SKM-1 (cell line): ENCODE data around the gene FAM240A.
"Not testable (repeated sequence)": the region's sequence is repeated elsewhere in the genome, so short reads cannot be mapped to it uniquely, and the experiment has no call there.

Source experiments
- DNase-seq: peaks from one replicate; lab custom pipeline; 2025; ENCODE audit not compliant: unreplicated experiment; lab: John Stamatoyannopoulos, UW

The FAM240A gene

DNA sequence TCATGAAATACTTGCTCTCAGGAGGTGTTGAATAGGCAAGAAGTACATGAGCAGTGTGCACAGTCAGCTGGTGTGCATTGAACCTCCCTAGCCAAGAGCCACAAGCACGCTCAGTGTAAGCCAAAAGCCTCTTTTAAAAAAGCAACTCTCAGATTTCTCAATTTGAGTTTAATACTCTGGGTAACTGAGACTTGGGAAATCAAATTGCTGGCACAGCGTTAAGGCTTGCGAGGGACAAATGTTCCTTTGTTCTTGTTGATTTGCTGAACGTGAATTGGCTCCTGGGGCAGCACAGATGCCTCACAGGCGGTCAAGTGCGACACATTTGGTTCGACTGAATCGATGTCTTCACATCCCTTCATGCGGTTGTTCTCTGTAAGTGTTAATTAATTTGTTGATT, at the start of gene FAM240A:
TSS of gene FAM240A (plus strand) at position 202 of the 400 bp plus-strand sequence. CDS start at position 361, 159 bp downstream.
- DNase-seq, result no peak

DNA sequence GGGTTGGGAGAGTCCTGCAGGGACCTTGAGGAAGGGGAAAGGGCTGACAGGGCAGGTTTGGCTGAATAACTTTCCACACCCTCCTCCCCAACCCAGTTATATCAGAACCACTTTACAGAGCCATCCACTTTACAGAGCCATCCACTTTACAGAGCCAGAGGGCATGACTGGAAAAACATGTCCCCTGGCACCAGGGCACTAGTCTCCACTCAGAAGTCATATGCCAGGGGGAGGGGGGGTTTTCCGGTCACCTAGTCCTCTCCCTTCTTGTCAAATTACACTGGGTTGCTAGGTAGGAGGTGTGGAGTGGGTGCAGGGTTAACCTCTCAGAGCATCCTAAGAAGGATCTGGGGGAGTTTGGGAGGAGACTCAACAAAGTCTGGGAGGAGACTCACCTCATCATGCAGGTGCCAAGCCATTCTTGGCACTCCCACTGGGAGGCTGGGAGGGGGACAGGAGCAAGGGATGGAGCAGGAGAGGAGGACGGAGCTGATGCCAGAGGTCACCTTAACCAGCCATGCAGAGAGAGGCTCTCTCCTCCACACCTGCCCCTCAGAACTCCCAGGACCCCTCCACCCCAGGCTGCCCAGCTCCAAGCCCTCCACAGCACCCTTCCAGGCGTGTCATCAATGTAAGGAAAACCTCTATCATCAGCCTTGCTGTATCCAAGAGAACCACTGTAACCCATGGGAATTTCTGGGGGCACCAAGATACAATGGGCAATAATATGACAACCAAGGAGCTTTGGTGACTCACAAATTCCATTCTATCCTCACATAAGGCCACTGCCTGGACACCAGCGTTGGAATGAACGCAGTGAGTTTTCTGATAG, 47.9 kb upstream of the FAM240A start:
- DNase-seq, result no peak

- DNase-seq, result no peak
Measured at GRCh38 chr3:46565077-46565476, 47.2 kb upstream of the FAM240A start.

DNA sequence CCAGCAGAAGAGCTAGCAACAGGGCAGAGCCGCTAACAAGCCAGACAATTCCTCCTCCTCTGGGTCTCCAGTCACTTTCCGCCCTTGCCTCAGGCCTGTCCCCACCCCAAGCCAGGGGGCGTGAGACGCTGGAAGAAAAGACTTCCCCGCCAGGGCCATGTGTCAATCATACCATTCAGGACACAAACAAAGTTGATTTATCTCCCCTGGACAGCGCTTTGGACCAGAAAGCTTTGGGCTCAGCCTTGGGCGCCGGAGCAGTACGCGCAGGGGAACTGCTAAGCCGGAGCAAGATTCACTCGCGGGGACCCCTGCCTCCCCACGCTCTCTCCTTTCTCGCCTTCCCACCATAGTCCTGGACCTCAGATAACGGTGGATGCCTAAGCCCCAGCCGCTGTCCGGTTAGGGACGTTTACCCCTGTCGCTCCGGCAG, 46.7 kb upstream of the FAM240A start:
- no peak for DNase-seq

DNA sequence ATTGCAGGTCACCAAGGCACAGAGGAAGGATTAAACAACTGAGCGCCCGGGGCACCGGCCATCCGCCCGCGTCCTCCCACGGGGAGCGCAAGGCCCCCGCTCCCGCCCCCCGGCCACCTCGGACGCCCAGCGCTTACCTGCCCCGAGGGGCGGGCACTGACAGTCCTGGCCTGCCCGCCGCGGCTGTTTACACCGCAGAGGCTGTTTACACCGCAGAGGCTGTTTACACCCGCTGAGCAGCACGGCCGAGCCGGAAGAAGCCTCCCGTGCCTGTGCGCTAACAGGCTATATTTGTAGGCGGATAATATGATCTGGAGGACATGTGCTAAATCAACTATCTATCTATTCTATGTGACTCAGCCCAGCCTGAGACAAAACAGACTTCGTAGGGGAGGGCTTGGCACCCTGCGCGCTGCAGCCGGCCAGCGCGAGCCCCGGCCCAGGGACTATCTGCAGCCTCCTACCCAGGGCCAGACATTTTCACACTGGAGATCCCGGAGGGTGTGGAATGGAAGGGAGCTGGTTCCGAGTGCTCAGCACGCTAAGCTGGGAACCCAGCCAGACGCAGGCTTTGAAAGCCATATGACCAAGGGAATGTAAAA, 46.2 kb upstream of the FAM240A start, which contains the start of gene LRRC2:
TSS of gene LRRC2 (minus strand) at position 263 of the 602 bp plus-strand sequence. CDS start 14,711 bp downstream, outside the sequence.
- no peak for DNase-seq

DNA sequence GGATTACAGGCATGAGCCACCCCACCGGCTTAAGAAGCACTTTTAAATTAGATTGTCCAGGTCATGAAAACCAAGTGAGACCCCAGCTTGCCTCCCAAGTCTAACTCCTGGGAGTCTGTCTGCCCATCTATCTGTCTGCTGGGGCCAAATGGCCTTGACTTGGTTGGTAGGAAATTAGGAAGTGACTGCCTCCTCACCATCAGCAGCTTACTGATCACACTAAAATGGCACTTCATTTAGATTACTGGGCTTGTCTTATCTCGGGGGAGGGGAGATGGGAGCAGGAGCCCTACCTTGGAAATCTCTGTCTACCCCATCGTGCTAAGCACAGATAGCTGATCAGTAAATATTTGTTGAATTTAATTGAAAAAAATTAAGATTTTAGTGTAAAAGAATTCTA, 40.6 kb upstream of the FAM240A start:
- no peak for DNase-seq

- DNase-seq, result no peak
Measured at GRCh38 chr3:46573701-46574100, 38.6 kb upstream of the FAM240A start.

DNA sequence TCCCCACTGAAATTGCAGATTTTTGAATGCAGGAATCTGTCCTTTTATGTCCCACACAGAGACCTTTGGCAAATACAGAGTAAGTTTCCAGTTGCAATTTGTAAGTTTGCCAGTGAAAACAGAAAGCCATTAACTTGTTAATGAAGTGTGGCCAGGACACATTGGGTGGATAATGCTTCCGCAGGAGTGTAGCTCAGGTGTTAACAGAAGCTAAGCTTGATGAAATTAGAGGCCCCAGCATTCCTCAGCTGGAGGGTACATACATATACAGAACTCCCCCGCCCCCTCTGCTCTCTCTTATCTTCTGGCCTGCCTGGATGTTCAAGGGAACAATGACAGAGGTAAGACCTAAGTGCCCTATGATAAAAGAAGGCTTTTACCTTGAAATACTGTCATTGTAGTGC, 38.1 kb upstream of the FAM240A start:
- no peak for DNase-seq

GRCh38 chr3:46574881-46575576, 37.3 kb upstream of the FAM240A start:
- no peak for DNase-seq

GRCh38 chr3:46575577-46576222, 36.6 kb upstream of the FAM240A start:
- no peak for DNase-seq

DNA sequence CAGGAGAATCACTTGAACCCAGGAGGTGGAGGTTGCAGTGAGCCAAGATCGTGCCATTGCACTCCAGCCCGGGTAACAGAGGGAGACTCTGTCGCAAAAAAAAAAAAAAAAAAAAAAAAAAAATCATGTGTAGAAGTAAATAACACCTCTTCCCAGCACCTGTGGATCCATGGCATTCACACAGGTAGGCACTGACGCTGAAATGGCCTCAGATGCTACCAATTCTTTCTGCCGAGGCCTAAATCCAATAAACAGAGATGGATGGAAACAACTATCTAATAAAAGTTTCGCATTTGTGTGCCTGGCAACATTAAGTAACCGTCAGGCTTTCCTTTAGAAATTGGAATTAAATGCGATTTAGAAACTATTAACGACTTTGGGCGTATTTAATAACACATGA, 35.9 kb upstream of the FAM240A start:
- no peak for DNase-seq

DNA sequence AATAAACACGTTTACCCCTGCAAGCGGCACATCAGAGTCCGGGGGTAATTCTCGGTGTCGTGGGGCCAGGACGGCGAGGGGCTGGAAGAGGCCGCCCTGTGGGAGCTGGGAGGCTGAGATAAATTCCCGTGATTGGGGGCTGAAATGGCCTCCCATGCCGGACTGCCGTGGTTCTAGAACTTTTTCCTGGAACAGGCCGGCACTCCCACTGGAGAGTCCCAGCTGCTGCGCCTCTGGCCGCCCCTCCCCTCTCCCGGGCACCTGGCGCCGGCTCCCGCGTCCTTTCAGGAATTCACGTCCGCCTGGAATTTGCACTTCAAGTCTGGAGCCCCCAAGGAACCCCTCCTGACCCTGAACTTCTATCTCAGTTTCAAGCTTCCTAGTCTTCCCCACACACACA, 35.4 kb upstream of the FAM240A start:
- DNase-seq, result no peak

- DNase-seq, result not testable (repeated sequence)
Measured at GRCh38 chr3:46577580-46578249, 34.6 kb upstream of the FAM240A start.

DNA sequence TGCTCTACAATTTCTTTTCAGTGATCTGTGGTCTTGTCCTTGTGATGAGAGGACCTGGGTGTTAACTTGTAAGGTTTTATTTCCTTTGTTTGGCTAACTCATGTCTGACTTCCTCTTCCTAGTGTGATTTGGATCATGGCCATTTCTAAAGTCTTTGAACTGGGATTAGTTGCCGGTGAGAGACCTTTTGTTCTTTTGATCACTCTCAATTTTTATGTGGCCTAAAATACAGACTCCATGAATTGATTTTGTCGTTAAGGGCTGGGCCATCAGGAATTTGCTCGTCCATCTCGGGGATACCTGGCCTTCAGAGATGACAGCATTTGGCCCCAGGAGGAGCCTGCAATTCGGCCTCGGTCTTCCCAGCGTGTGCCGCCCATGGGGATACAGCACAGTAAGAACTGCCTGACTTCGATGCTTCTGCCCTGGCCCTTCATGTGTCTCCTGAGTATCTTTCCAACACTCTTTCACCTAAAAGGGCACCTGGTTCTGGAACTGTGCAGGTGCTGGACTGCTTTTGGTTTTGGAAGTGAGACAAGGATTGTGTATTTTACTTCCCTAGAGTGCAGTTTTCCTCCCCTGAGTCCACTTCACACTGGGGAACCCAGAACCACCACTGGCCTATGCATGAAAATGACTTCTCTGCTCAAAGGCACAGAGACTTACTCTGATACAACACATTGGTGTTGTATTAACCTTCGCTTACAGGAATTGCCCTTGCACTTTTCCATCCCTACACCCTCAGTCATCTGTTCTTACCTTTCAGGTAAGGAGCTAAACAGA, 33.2 kb upstream of the FAM240A start:
- peak; percentile 27 for DNase-seq

DNA sequence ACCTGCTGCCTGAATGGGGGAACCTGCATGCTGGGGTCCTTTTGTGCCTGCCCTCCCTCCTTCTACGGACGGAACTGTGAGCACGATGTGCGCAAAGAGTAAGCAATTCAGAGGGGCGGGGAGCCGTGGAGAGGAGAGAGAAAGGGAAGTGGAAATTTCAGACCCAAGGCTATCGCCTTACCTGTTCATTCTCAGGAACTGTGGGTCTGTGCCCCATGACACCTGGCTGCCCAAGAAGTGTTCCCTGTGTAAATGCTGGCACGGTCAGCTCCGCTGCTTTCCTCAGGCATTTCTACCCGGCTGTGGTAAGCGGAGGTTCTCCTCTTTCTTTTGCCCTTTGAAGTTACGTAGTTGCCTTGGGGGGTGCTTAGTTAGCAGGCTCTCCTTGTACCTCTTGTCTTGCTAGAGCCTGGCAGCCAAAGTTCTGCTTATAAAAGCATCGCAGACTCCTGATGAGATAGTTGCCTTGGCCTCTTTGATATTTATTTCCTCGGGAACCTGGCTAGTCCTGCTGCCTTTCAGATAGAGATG, 32.5 kb upstream of the FAM240A start:
- no peak for DNase-seq

- no peak for DNase-seq
Measured at GRCh38 chr3:46580675-46581074, 31.6 kb upstream of the FAM240A start.

GRCh38 chr3:46584598-46585467, 27.5 kb upstream of the FAM240A start:
- DNase-seq, result no peak

DNA sequence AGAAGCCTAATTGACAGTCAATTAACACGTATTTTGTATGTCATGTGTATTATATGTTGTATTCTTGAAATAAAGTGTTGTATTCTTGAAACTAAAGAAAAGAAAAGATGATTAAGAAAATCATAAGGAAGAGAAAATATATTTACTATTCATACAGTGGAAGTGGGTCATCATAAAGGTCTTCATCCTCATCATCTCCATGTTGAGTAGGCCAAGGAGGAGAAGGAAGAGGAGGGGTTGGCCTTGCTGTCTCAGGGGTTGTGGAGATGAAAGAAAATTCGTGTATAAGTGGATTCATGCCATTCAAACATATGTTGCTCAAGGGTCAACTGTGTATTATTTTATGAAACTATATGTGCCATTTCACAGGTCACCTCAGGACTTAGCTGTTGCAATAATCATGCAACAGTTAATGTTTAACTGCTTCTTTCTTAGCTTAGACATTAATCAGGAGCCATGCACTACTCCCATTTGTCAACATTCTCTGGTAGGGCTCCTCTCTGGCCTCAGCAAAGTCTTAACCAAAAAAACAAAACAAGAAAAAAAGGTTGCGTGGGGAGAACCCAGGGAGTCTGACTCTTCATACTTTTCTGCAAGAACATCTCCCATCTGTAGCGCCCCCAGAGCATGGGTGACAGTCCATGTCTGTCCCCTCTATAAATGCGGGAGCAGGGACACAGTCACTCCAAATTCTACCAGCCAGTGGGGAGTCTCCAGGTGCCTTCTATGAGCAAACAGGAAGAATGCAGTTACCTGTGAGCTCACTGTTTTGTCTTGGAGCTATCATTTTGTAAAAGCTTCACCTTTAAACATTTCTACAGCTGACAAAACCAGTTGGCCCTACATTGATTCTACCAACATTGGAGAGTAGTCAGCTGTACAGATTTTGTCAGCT, 26.3 kb upstream of the FAM240A start:
- DNase-seq, result no peak
